HCT116 (cell line): Measurements from ENCODE around the gene KCNRG.

Experiments used
- EZH2 ChIP-seq: fragments of 200-600 bp; sonication (generic); IDR thresholded peaks from 2 replicates; pipeline ENCODE4 v1.6.1; 2017; ENCODE audit warnings: antibody characterized with exemption, mixed run types
- EZH2phosphoT487 ChIP-seq: fragments of 200-600 bp; IDR thresholded peaks from 2 replicates; pipeline ENCODE4 v1.6.1; 2018; ENCODE audit warnings: antibody characterized with exemption, borderline replicate concordance
- POLR2A ChIP-seq: IDR thresholded peaks from 2 replicates; pipeline ENCODE4 v1.7.0; 2011; ENCODE audit warnings: borderline replicate concordance; ENCODE audit not compliant: insufficient read depth, insufficient read length; ENCODE audit errors: extremely low read depth
- RAD21 ChIP-seq: IDR thresholded peaks from 2 replicates; pipeline ENCODE4 v1.6.1; 2012; ENCODE audit warnings: low read depth, mild to moderate bottlenecking

GRCh38 chr13:50038266-50038665 is 23.0 kb downstream of the KCNRG start:
- no peak for TF ChIP-seq EZH2
- no peak for TF ChIP-seq EZH2phosphoT487
- no peak for TF ChIP-seq RAD21
- TF ChIP-seq POLR2A = no peak
